Activated gamma-delta T cell treated with anti-CD3 and anti-CD28 coated beads, Interleukin-2, amount 50 U/mL, for 16 hours (primary cell): Measurements from ENCODE around the gene RIMBP2.

ENCODE experiments used
- DNase-seq: peaks from one replicate; pipeline ENCODE4 v3.0.0-alpha.2; 2020; ENCODE audit warnings: low read depth

Gene RIMBP2

GRCh38 chr12:130677957-130678558 lies 38.0 kb downstream of the RIMBP2 start:
- DNase-seq: no peak

- DNase-seq: no peak
Measured at GRCh38 chr12:130675791-130676190, 40.3 kb downstream of the RIMBP2 start.

- no peak for DNase-seq
Measured at GRCh38 chr12:130675121-130675520, 41.0 kb downstream of the RIMBP2 start.

- no peak for DNase-seq
Measured at GRCh38 chr12:130674676-130675075, 41.4 kb downstream of the RIMBP2 start.

GRCh38 chr12:130673036-130673705 lies 42.9 kb downstream of the RIMBP2 start:
- no peak for DNase-seq

- DNase-seq: no peak
Measured at GRCh38 chr12:130672089-130672820, 43.8 kb downstream of the RIMBP2 start.

GRCh38 chr12:130671556-130671955 lies 44.5 kb downstream of the RIMBP2 start:
- DNase-seq: no peak

- DNase-seq: no peak
Measured at GRCh38 chr12:130669797-130670196, 46.3 kb downstream of the RIMBP2 start.

- no peak for DNase-seq
Measured at GRCh38 chr12:130669205-130669557, 46.9 kb downstream of the RIMBP2 start.

- no peak for DNase-seq
Measured at GRCh38 chr12:130668286-130669204, 47.6 kb downstream of the RIMBP2 start.

GRCh38 chr12:130667421-130667960 lies 48.6 kb downstream of the RIMBP2 start:
- no peak for DNase-seq

- DNase-seq: no peak
Measured at GRCh38 chr12:130666645-130667044, 49.5 kb downstream of the RIMBP2 start.

GRCh38 chr12:130665753-130666152 lies 50.3 kb downstream of the RIMBP2 start:
- no peak for DNase-seq

GRCh38 chr12:130664772-130665171 lies 51.3 kb downstream of the RIMBP2 start:
- no peak for DNase-seq

- no peak for DNase-seq
Measured at GRCh38 chr12:130664252-130664651, 51.8 kb downstream of the RIMBP2 start.

- DNase-seq: no peak
Measured at GRCh38 chr12:130663514-130663913, 52.6 kb downstream of the RIMBP2 start.

- no peak for DNase-seq
Measured at GRCh38 chr12:130661486-130662255, 54.4 kb downstream of the RIMBP2 start.

- DNase-seq: no peak
Measured at GRCh38 chr12:130661059-130661458, 55.0 kb downstream of the RIMBP2 start.

- DNase-seq: no peak
Measured at GRCh38 chr12:130658145-130658911, 57.8 kb downstream of the RIMBP2 start.

GRCh38 chr12:130656411-130656810 lies 59.7 kb downstream of the RIMBP2 start:
- DNase-seq: no peak
